SK-N-MC (cell line): Measurements from ENCODE around the gene MGAT4D.

ENCODE experiments used
- EZH2 ChIP-seq: fragments of 200-600 bp; sonication (generic); IDR thresholded peaks from one replicate; pipeline ENCODE4 v1.6.1; 2017; ENCODE audit warnings: antibody characterized with exemption
- FOXP2 ChIP-seq: optimal IDR thresholded peaks from 2 replicates; pipeline ENCODE3; 2011; ENCODE audit warnings: mild to moderate bottlenecking, moderate library complexity; ENCODE audit not compliant: insufficient read depth; ENCODE audit errors: extremely low read length, control extremely low read depth
- POLR2AphosphoS5 ChIP-seq: IDR thresholded peaks from 2 replicates; pipeline ENCODE4 v1.6.1; 2012; ENCODE audit warnings: mild to moderate bottlenecking, low read depth, low read length, borderline replicate concordance

DNA sequence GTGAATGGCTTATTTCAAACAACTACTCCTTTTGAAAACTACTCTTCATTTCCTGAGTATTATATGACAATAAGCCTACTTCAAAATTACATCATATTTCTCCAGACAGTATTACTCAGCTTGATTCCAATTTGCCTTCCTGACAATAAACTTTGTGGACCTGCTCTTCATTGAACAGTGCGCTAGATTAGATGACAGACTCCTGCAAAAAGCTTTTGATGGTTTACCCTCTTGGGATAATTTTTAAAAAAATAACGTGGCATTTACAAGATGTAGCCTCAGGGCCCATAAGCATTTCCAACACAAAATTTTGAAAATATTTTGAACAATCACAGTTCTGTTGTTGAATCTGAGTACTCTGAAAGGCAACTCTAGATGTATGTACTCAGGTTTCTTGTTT, 25.9 kb downstream of the MGAT4D start:
- no peak for TF ChIP-seq FOXP2
- no peak for TF ChIP-seq POLR2AphosphoS5
- TF ChIP-seq EZH2, result no peak
